ENCODE results near the gene PRH2. TPM values are rescaled to one million over a fixed set of nuclear protein-coding genes. Genes with fewer than 3 reads are reported as not detected.

Gene PRH2
- total RNA-seq, 2 experiments from 2014 or later = not detected

DNA sequence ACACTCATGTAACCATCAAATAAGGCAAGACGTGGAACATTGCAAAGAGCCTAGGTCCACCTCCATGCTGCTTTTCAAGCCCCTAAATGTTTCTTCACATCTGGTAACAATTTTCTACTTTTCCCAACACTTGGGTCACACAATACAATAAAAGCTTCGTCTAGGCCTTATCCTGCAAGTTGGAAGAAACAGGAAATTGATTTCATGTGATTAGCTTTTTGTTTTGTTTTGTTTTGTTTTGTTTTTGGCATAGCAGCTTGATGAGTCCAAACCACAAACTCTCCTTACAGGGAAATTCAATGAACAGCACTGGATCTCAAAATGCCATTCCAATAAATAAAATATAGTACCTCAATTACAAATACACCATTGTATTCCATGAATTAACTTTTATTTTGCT is 38.4 kb downstream of the PRH2 start:
- DNase-seq = no peak
- H3K4me3 Mint-ChIP-seq = no peak overlapping the region
- H3K9me3 Mint-ChIP-seq = no peaks in the 10 kb centered on the region
- no peaks in the 10 kb centered on the region for H3K4me1 Mint-ChIP-seq (ENCODE audit: low read depth)
- H3K27me3 Mint-ChIP-seq = no peaks in the 10 kb centered on the region
- peaks cover 2% of the 10 kb centered on the region for H3K36me3 Mint-ChIP-seq
- CTCF ChIA-PET = no interaction called here
- intact Hi-C loops (cut with micrococcal nuclease) = no loop called here
- POLR2A ChIA-PET = no interaction called here
- no peak overlapping the region for H3K27ac Mint-ChIP-seq

DNA sequence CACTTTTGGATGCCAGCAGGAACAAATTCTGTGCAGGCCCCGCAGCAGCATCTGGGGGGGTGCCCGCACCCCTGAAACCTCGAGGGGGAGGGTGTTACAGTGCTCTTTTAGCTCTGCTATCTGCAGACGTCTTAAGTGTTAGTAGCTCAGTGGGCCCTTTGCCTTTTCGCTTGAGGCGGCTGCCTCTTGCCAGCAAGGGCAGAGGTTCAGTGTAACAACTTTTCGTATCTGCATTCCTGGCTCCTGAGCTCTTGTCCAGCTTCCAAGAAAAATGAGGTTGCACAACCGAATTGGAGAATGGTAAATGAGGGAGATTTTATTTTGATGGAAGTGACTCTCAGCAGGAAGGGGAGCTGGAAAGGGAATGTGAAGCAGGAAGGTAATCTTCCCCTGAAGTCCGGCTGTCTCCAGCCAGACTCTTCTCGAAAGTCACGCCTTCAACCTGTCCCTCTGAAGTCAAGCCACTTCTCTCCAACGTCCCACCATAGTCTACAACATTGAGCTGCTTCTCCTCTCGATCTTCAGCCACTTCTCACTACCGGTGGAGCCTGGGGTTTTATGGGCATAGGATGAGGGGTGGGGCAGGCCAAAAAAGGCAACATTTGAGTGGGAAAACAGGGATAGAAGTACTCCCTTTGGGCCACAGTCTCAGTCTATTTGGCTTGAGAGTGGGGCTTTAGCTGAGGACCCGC is 39.9 kb downstream of the PRH2 start:
- ChIA-PET POLR2A (no interaction called here), CTCF (interaction anchor here (0.6 kb wide), 1 partner anchor 114 kb away, joined by 3 read pairs; no protein-coding TSS in a partner anchor)
- Mint-ChIP-seq H3K27me3 (no peaks in the 10 kb centered on the region), H3K9me3 (no peaks in the 10 kb centered on the region), H3K27ac (no peak overlapping the region), H3K4me3 (no peak overlapping the region), H3K4me1 (ENCODE audit: low read depth) (no peaks in the 10 kb centered on the region), H3K36me3 (peaks cover 2% of the 10 kb centered on the region)
- intact Hi-C loops (cut with micrococcal nuclease) = no loop called here
- DNase-seq = no peak

DNA sequence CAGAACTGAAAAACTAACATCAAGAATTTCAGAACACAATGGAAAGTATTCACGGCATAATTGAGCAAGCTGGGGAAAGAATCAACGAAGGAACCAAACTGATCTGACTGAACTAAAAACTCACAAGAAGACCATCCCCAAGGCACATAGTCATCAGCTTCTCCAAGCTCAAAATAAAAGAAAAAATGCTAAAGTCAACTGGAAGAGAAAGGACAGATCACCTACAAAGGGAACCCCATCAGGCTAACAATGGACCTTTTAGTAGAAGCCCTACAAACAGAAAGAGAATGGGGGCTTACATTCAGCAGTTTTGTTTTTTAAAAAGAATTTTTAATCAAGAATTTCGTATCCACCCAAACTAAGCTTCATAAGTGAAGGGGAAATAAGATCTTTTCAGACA is 45.9 kb downstream of the PRH2 start:
- no peak for DNase-seq
- POLR2A ChIA-PET = no interaction called here
- H3K4me1 Mint-ChIP-seq (ENCODE audit: low read depth) = no peaks in the 10 kb centered on the region
- H3K27me3 Mint-ChIP-seq = peaks cover 10% of the 10 kb centered on the region
- intact Hi-C loops (cut with micrococcal nuclease) = no loop called here
- H3K36me3 Mint-ChIP-seq = peaks cover 5% of the 10 kb centered on the region
- CTCF ChIA-PET = no interaction called here
- H3K27ac Mint-ChIP-seq = no peak overlapping the region
- H3K9me3 Mint-ChIP-seq = no peaks in the 10 kb centered on the region
- no peak overlapping the region for H3K4me3 Mint-ChIP-seq

DNA sequence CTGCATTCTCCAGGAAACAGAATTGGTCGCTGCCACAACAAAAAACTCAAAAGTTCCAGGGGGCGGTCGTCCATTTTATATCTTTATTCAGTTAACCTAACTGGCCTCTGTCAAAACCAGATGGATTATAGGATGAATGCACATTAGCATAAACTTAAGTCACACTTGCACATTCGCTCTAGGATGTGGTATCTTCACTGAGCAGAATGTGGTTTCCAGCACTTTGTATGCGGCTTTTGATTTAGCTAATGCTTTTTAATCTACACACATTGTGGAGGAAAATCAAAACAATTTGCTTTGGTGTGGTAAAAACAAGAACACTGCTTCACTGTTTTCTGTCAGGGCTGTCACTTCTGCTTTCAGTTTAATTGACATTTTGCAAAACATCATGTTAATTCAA is 53.2 kb downstream of the PRH2 start:
- no peak overlapping the region for H3K4me3 Mint-ChIP-seq
- intact Hi-C loops (cut with micrococcal nuclease) = loop anchor here (2.0 kb wide), 1 partner anchor 189 kb away; the partner anchor contains the start of gene SMIM10L1
- no peak overlapping the region for H3K27ac Mint-ChIP-seq
- ChIA-PET POLR2A (no interaction called here), CTCF (interaction anchor here (1.0 kb wide), 1 partner anchor 218 kb away, joined by 4 read pairs; no protein-coding TSS in a partner anchor)
- H3K9me3 Mint-ChIP-seq = no peaks in the 10 kb centered on the region
- H3K27me3 Mint-ChIP-seq = peaks cover 16% of the 10 kb centered on the region
- peak; percentile 28 for DNase-seq
- H3K4me1 Mint-ChIP-seq (ENCODE audit: low read depth) = peaks cover 22% of the 10 kb centered on the region
- H3K36me3 Mint-ChIP-seq = peaks cover 5% of the 10 kb centered on the region

Other genes starting within 250 kb of the PRH2 start
- gene YBX3, start 205.9 kb upstream of the PRH2 start, total RNA-seq = 10 to 100 TPM; 90.7 to 96.2 TPM
- gene TAS2R7, start 126.6 kb upstream of the PRH2 start, total RNA-seq = not detected
- not detected for gene TAS2R8, start 122.0 kb upstream of the PRH2 start, total RNA-seq
- gene TAS2R9, start 119.1 kb upstream of the PRH2 start, total RNA-seq = not detected
- not detected for gene TAS2R10, start 102.9 kb upstream of the PRH2 start, total RNA-seq
- gene PRR4, start 79.8 kb upstream of the PRH2 start, total RNA-seq = under 1 TPM in 1 of 2 experiments, not detected in 1; 0.57 TPM
- 1 to 10 TPM; 6.5 to 6.6 TPM for gene PRH1, start 45.0 kb upstream of the PRH2 start, total RNA-seq
- gene TAS2R13, start 19.7 kb upstream of the PRH2 start, total RNA-seq = not detected
- 1 to 10 TPM in 1 of 2 experiments, under 1 TPM in 1; 0.62 to 1.2 TPM for gene TAS2R14, start 10.0 kb downstream of the PRH2 start, total RNA-seq
- gene TAS2R50, start 57.7 kb downstream of the PRH2 start, total RNA-seq = not detected
- under 1 TPM; 0.36 to 0.97 TPM for gene TAS2R20, start 69.1 kb downstream of the PRH2 start, total RNA-seq
- under 1 TPM; 0.92 to 0.93 TPM for gene TAS2R19, start 93.4 kb downstream of the PRH2 start, total RNA-seq
- 1 to 10 TPM; 1.1 TPM for gene TAS2R31, start 102.2 kb downstream of the PRH2 start, total RNA-seq
- under 1 TPM; 0.41 to 0.55 TPM for gene TAS2R46, start 133.1 kb downstream of the PRH2 start, total RNA-seq
- under 1 TPM in 1 of 2 experiments, not detected in 1; 0.21 TPM for gene TAS2R43, start 163.1 kb downstream of the PRH2 start, total RNA-seq
- gene TAS2R30, start 205.4 kb downstream of the PRH2 start, total RNA-seq = under 1 TPM; 0.87 to 0.95 TPM
- gene SMIM10L1, start 242.0 kb downstream of the PRH2 start, total RNA-seq = 1 to 10 TPM; 5.9 to 6.5 TPM